A204.1 (cell line): ENCODE results near the gene GRIN3A.
"Not testable (repeated sequence)": the region's sequence is repeated elsewhere in the genome, so short reads cannot be mapped to it uniquely, and the experiment has no call there.

Experiments used
- FAIRE-seq: peaks from 2 replicates; lab custom pipeline; 2012; peaks lifted over from hg19 to GRCh38; lab: Jason Lieb, UNC

Gene GRIN3A

GRCh38 chr9:101738566-101739183, at the start of gene GRIN3A:
Gene GRIN3A, minus strand, starts transcription at chr9:101738647. Its CDS starts 668 bp downstream, at chr9:101737979.
- no peak for FAIRE-seq

GRCh38 chr9:101787891-101788290, 49.4 kb upstream of the GRIN3A start:
- no peak for FAIRE-seq

DNA sequence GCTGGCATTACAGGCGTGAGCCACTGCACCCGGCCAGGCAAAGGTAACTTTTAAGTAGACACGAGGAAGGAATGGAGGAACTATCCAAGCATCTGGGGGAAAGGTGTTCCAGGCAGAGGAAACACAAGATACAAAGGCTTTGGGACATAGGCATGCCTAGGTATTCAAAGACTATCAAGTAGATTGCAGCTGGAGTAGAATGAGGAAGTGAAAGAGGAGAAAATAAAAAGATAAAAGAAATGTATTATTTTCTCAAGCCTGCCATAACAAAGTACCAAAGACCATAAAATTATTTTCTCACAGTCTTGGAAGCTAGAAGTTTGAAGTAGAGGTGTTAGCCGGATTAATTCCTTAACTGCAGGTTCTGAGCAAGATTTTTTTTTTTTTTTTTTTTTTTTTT, 39.9 kb upstream of the GRIN3A start:
- FAIRE-seq = no peak

- no peak for FAIRE-seq
Observed at GRCh38 chr9:101764472-101764871, 26.0 kb upstream of the GRIN3A start.

DNA sequence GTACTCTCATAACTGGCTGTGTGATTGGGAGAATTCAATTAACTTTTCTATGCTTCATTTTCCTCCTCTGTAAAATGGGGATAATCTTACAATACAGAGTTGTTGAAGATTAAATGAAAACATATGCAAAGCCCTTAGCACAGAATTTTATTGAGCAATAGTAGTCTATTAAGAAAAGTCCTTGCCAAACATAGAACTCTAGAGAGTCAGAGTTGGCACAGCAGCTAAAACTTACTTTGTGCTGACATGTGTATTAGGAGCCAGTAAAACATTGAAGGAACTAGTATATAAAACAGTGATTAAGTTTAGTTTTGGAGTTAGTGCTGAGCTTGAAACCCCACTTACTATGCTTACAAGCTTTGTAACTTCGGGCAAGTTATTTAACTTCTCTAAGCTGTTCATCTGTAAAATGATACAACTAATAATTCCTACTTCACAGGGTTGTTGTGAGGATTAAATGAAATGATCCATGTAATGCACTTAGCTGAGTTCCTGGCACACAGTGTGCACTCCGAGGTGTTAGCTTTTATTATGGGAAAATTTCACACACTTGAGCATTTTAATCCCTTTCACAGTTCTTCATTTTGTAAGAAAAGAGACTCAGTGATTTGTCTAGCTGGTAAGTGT, 20.0 kb upstream of the GRIN3A start:
- FAIRE-seq = no peak

- FAIRE-seq = no peak
Observed at GRCh38 chr9:101753716-101754115, 15.3 kb upstream of the GRIN3A start.

- no peak for FAIRE-seq
Observed at GRCh38 chr9:101751895-101752294, 13.4 kb upstream of the GRIN3A start.

DNA sequence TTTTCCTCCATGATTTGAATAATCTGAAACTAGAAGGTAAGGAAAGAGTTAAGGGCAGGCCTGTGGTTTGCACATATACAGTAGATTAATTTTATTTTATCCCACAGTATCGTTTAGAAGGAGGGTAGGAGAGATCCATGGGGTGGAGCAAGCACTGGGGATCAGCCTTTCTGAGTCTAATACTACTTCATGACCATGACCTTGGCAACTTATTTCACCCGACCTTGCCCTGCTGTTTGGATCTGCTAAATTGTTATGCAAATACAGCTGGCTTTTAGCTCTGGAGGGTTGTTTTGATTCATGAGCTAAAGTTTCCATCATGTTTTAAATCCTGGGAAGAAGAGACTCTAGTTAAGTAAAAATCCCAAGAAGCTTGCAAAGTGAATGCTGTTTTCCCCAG, 864 bp upstream of the GRIN3A start:
- no peak for FAIRE-seq

DNA sequence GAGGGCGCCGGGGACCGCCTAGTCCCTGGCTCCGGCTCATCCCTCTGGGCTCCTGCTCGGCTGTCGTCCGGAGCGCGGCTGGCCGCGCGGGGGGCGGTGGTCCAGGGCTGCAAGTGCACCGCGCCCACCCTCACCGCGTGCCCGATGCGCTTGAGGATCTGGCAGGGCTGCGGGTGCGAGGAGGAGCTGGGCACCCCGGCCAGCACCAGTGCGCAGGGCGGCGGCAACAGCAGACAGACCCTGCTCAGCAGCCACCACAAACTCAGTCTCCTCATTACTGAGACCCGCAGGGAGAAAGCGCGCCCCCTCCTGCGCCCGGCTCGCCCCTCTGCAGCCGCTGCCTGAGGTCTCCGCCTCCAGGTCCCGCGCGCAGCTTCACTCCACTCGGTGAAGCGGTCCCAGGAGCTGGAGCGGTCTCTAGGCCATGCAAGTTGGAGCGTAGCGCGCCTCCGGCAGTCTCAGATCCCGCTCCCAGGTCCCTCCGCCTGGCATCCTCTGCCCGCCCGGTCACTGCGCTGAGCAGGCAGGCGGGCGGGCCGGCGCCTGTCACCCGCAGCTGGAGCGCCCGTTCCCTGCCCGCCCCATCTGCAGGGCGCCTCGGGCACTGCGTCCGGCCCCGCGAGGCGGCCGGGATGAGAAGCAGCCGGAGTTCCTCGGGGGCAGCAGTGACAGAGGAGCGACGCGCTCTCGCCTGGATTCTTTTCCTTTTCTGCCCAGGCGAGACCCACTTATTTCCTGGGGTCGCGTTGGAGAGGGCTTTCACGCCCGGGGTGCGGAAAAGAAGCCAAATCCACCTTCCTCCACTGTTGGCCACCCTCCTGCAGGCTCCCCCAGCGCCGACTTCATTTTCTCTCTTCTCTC, 512 bp downstream of the GRIN3A start:
- no peak for FAIRE-seq

GRCh38 chr9:101737165-101737704, 1.2 kb downstream of the GRIN3A start:
- FAIRE-seq = no peak

- no peak for FAIRE-seq
Observed at GRCh38 chr9:101736717-101737116, 1.7 kb downstream of the GRIN3A start.

DNA sequence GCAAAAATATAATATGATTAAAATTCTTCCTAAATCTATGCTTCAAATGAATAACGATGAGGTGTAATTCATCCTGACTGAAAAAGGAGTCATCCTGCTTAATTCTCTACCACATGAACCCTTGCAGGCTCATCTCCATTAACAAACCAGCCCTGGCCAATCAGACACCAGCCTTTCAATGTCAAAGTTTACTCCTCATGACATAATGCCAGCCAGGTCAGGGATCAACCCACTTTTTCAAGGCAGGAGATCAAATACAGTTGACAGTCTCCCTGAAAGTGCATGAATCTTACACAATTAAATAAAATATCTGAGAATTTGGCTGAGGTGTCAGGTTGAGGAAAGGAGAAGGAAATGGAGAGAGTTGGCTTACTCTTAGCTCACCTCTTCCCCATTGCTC, 7.0 kb downstream of the GRIN3A start:
- FAIRE-seq = no peak

- FAIRE-seq = peak; percentile 16
Observed at GRCh38 chr9:101727612-101728524, 10.6 kb downstream of the GRIN3A start.

DNA sequence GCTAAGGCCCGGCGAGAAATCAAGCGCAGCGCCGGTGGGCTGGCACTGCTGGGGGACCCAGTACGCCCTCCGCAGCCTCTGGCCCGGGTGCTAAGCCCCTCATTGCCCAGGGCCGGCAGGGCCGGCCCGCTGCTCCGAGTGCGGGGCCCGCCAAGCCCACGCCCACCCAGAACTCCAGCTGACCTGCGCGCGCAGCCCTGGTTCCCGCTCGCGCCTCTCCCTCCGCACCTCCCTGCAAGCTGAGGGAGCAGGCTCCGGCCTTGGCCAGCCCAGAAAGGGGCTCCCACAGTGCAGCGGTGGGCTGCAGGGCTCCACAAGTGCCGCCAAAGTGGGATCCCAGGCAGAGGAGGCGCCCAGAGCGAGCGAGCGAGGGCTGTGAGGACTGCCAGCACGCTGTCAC, 14.2 kb downstream of the GRIN3A start:
- not testable (repeated sequence) for FAIRE-seq

- no peak for FAIRE-seq
Observed at GRCh38 chr9:101718192-101718591, 20.3 kb downstream of the GRIN3A start.

GRCh38 chr9:101716629-101717028, 21.8 kb downstream of the GRIN3A start:
- no peak for FAIRE-seq

DNA sequence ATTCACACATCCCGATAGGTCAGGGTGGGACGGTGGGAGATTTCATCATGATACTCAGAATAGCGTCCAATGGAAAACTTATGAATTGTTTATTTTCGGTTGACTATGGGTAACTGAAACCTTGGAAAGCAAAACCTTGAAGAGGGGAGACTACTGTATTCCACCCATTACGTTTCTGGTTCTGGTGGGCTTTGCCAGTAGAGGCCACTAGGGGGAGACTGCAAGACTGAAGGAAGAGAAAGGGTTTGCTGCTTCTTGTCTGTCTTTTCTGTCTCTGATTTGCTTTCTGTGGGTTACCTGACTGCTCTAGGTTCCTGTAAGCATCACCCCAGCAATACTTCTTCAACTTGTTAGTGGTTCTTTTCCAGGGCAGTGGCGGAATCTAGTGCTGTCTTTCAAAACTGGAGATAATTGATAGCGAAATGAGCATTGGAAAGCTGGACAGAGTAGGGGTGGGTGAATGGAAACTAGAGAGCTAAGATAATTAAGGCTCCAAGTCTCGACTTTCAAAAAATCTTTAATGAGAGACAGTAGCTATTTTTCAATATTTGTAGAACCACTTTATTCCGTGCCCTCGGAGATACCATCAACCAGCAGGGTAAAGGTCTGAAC, 27.0 kb downstream of the GRIN3A start:
- no peak for FAIRE-seq

DNA sequence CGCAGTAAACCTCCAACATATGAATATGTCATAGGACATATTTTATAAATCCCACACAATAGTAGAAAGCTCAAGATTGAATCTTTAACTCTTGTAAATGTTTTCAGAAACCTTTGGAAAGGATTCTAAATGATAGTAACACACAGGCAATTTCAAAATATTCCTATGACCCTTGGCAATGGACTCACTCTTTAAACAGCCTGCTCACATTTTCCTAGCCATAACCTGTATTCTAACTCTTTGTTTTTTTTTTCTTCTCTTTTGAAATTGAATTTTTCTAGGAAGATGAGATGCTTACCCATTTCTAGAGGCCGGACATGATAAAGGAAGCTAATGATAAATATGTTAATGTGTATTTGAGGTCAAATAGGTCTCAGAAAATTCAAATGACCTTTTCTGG, 29.6 kb downstream of the GRIN3A start:
- FAIRE-seq = no peak

DNA sequence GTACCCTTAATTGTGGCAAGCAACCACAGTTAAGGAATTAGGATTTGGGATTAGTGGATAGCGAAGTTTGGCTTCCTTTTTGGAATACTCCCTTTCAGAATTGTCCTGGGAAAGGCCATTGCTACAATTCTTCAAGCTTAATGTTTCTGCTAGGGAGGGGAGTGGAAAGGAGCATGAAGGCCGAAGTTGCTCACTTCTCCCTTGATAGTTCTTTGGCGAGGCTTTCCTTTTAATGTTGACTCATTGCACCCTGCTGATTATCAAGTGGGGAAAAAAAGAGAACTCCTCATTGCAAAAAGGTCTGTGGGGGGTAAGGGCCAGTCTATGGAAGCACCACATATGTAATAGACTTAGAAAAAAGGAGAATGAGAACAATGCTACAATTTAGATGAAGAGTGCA, 30.7 kb downstream of the GRIN3A start:
- FAIRE-seq = no peak

- no peak for FAIRE-seq
Observed at GRCh38 chr9:101706997-101707396, 31.4 kb downstream of the GRIN3A start.

GRCh38 chr9:101706261-101706798, 32.1 kb downstream of the GRIN3A start:
- FAIRE-seq = no peak
